Brain microvascular endothelial cell (primary cell): Measurements from ENCODE around the gene GPT2.

ENCODE experiments used
- DNase-seq: peaks from one replicate; pipeline ENCODE4 v3.0.0-alpha.2; 2020
- H3K27ac ChIP-seq: fragments of 250-450 bp; sonication (Bioruptor Pico); 2 replicates; pipeline ENCODE4 v1.5.1; 2020; ENCODE audit warnings: mild to moderate bottlenecking, moderate library complexity
- H3K27me3 ChIP-seq: fragments of 250-450 bp; sonication (Bioruptor Pico); replicated peaks from 2 replicates; pipeline ENCODE4 v1.5.1; 2020; ENCODE audit warnings: mild to moderate bottlenecking
- H3K36me3 ChIP-seq: fragments of 250-450 bp; sonication (Bioruptor Pico); replicated peaks from 2 replicates; pipeline ENCODE4 v1.5.1; 2020; ENCODE audit warnings: mild to moderate bottlenecking
- H3K4me3 ChIP-seq: 2 replicates; pipeline ENCODE4 v1.5.1; 2011; ENCODE audit warnings: low read depth, mild to moderate bottlenecking, control low read depth, low read length, moderate library complexity
- CTCF ChIP-seq: IDR thresholded peaks from 2 replicates; pipeline ENCODE4 v1.5.1; 2011; ENCODE audit warnings: low read depth, mild to moderate bottlenecking, moderate library complexity, low read length, control low read depth, inconsistent platforms; ENCODE audit errors: missing control alignments
- in situ Hi-C: cut with HindIII; loops from 2 replicates; pipeline ENCODE4 v1.10.0; 2017; ENCODE audit warnings: low sequenced_read_pairs, low pct_ligation_motif_present

The GPT2 gene

DNA sequence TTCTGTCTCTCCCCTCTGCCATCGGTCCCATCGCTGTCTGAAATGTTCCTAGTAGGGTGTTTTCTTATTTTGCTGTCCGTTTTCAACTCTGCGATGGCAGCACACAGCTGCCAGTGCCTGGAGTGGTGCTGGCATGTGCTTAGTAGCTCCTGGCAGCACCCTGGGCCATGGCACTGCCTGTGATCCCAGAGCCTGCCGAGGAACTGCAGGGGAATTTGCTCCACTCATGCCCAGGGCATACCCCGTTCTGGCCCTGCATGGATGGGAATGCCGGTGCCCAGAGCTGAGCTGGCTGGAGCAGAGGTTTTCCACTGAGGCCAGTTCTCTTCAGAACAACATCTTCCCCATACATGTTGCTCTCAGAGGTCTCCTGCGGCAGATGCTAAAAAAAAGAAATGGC is 43.1 kb downstream of the GPT2 start:
- H3K36me3 ChIP-seq: peaks cover 9% of the 10 kb centered on the region
- H3K27ac ChIP-seq: no peak overlapping the region
- no peak for DNase-seq
- in situ Hi-C loops: no loop called here
- TF ChIP-seq CTCF: no peak
- no peaks in the 10 kb centered on the region for H3K27me3 ChIP-seq
- no peak overlapping the region for H3K4me3 ChIP-seq

GRCh38 chr16:46928811-46929210 is 44.6 kb downstream of the GPT2 start:
- DNase-seq: no peak
- Histone ChIP-seq H3K27ac (no peak overlapping the region), H3K27me3 (no peaks in the 10 kb centered on the region), H3K4me3 (no peak overlapping the region), H3K36me3 (peaks cover 5% of the 10 kb centered on the region)
- in situ Hi-C loops: no loop called here
- TF ChIP-seq CTCF: no peak

DNA sequence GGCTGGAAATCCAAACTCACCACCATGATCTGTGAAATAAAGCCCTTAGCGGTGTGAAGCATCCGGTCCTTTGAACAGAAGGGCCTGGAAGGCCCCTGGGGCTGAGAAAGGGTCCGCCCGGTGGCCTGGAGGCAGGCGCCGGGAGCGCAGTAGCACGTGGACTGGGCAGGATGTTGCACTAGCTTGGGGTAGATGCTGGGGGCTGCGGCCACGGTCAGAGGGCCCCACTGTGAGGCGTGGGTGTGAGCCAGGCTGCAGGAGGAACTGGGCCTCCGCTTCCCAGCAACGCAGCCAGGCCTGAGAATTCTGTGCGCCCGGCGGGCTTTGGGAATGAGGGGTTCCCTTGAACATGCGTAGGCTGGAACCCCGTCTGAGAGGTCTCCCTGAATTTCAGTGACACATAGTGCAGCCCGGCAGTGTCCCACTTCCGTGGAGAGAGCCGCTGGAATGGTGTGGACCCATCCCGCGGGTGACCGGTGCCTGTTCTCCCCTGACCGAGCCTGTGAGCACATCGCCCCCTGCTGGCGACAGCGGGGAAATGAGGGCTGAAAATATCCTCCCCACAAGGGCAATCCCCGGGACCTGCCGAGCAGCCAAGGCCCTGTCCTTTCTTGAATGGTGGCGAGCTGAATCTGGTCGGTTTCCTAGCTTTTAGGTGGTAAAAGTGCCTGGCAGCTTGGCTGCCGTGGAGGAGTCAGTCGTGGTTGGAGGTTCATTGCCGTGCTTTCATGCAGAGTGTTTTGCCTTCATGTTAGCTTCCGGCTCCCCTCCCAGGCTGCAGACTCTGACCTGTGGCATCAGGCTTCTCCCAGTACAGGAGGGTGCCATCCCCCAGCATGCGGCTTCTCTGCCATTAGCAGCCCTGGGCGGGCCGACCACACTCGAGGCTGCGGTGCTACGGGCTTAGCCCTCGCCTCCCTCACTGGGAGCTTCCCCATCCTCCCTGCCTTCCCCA is 45.5 kb downstream of the GPT2 start:
- in situ Hi-C loops: no loop called here
- H3K36me3 ChIP-seq: peaks cover 2% of the 10 kb centered on the region
- H3K27me3 ChIP-seq: no peaks in the 10 kb centered on the region
- peak; percentile 29 for DNase-seq
- no peak overlapping the region for H3K4me3 ChIP-seq
- TF ChIP-seq CTCF: peak; percentile 91
- H3K27ac ChIP-seq: no peak overlapping the region

DNA sequence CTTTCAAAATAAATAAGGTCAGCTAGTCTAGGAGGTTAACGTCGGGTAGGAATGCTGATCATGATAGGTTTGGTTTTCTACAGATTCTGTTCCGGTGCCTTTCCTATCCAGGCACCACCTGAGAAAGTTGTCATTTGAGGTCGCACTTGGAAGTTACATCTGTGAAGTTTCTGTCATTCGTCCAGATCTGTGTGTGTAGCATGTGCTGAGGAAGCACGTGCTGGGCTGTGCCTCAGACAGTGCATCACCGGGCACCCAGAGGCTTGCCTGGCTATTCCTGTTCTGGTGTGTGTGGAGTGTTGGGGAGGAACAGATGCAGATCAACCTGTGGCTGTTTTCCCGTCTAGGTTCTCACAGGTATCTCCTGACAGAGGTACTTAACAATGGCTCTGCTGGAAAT is 46.7 kb downstream of the GPT2 start:
- Histone ChIP-seq H3K27ac (no peak overlapping the region), H3K36me3 (peaks cover 2% of the 10 kb centered on the region), H3K27me3 (no peaks in the 10 kb centered on the region), H3K4me3 (no peak overlapping the region)
- DNase-seq: no peak
- in situ Hi-C loops: no loop called here
- TF ChIP-seq CTCF: no peak

DNA sequence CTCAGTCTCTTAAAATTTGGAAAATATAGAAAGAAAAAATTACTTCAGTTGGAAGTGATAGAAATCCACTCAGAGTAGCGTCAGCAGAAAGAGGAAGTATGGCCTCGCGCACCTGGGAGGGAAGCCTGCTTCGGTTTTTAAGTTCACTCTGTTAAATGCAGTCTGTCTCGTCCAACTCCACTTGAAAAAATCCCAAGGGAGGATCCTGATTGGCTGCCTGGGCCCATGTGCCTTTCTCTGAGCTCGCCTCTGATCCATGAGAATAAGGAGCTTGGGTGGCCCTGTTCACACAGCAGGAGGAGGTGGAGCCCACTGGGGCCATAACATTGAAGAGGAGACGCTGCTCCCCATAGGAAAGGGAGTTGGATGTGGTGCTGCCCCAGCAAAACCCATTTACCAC is 48.6 kb downstream of the GPT2 start:
- no peak overlapping the region for H3K4me3 ChIP-seq
- H3K27ac ChIP-seq: no peak overlapping the region
- in situ Hi-C loops: no loop called here
- no peaks in the 10 kb centered on the region for H3K27me3 ChIP-seq
- TF ChIP-seq CTCF: no peak
- H3K36me3 ChIP-seq: peaks cover 2% of the 10 kb centered on the region
- DNase-seq: no peak
